WTC11 (cell line): ENCODE measurements around the gene RRAS. TPM values are rescaled to one million over a fixed set of nuclear protein-coding genes. Genes with fewer than 3 reads are reported as not detected.
A peak's percentile ranks its signal among the peaks of the same experiment; 100 is the strongest.

Experiments used
- ATAC-seq: fragments of 200-7000 bp; cut with Tn5 transposase; 2 replicates; pipeline ENCODE4 v1.10.0; 2021; ENCODE audit warnings: mild to moderate bottlenecking, moderate library complexity
- CTCF ChIA-PET: fragments of 300-600 bp; sonication (Branson Sonifier 250); formaldehyde crosslinking; loops from one replicate; lab custom pipeline; 2021; ENCODE audit warnings: antibody characterized with exemption; lab: Charles Lee
- POLR2A ChIA-PET: fragments of 350-600 bp; sonication (Branson Sonifier 250); formaldehyde crosslinking; loops from one replicate; lab custom pipeline; 2021; ENCODE audit warnings: antibody characterized with exemption; lab: Charles Lee
- DNase-seq: peaks from one replicate; pipeline ENCODE4 v3.0.0; 2021; ENCODE audit warnings: low spot score
- H3K27ac Mint-ChIP-seq: 2 replicates; pipeline ENCODE4 v1.8.0; 2021; ENCODE audit warnings: mixed read lengths
- H3K27me3 Mint-ChIP-seq: 2 replicates; pipeline ENCODE4 v1.8.0; 2021; ENCODE audit warnings: low read depth, mild to moderate bottlenecking, moderate library complexity, mixed read lengths
- H3K36me3 Mint-ChIP-seq: 2 replicates; pipeline ENCODE4 v1.8.0; 2021; ENCODE audit warnings: mixed read lengths
- H3K4me1 Mint-ChIP-seq: 2 replicates; pipeline ENCODE4 v1.8.0; 2022; ENCODE audit warnings: mixed read lengths
- H3K4me3 Mint-ChIP-seq: 2 replicates; pipeline ENCODE4 v1.8.0; 2021; ENCODE audit warnings: mild to moderate bottlenecking, moderate library complexity, mixed read lengths
- H3K9me3 Mint-ChIP-seq: 2 replicates; pipeline ENCODE4 v1.8.0; 2021; ENCODE audit warnings: mixed read lengths
- CREB1 ChIP-seq: sonication (generic); formaldehyde crosslinking; IDR thresholded peaks from 2 replicates; pipeline ENCODE4 v1.8.0; 2023; ENCODE audit warnings: mild to moderate bottlenecking, missing genetic modification reagents
- ESRRA ChIP-seq: sonication (generic); formaldehyde crosslinking; IDR thresholded peaks from 2 replicates; pipeline ENCODE4 v1.8.1; 2022; ENCODE audit warnings: mild to moderate bottlenecking, missing genetic modification reagents, borderline replicate concordance
- FOXP1 ChIP-seq: sonication (generic); formaldehyde crosslinking; IDR thresholded peaks from 2 replicates; pipeline ENCODE4 v1.8.0; 2022; ENCODE audit warnings: missing genetic modification reagents, mild to moderate bottlenecking, moderate library complexity, borderline replicate concordance
- JAZF1 ChIP-seq: fragments of 250-450 bp; sonication (Bioruptor Pico); IDR thresholded peaks from 2 replicates; pipeline ENCODE4 v1.9.0; 2021; ENCODE audit warnings: moderate library complexity, mild to moderate bottlenecking, inconsistent platforms
- NFATC4 ChIP-seq: fragments of 250-450 bp; sonication (Bioruptor Pico); IDR thresholded peaks from 2 replicates; pipeline ENCODE4 v1.9.0; 2021; ENCODE audit warnings: mild to moderate bottlenecking
- NFYB ChIP-seq: sonication (generic); formaldehyde crosslinking; conservative IDR thresholded peaks from 2 replicates; pipeline ENCODE4 v1.8.0; 2022; ENCODE audit warnings: low read depth, missing genetic modification reagents
- NR3C1 ChIP-seq: sonication (generic); formaldehyde crosslinking; conservative IDR thresholded peaks from 2 replicates; pipeline ENCODE4 v1.8.1; 2023; ENCODE audit warnings: low read depth, mild to moderate bottlenecking, missing genetic modification reagents
- RORB ChIP-seq: fragments of 250-450 bp; sonication (Bioruptor Pico); IDR thresholded peaks from 2 replicates; pipeline ENCODE4 v1.9.0; 2021; ENCODE audit warnings: mild to moderate bottlenecking
- TP53 ChIP-seq: sonication (generic); formaldehyde crosslinking; IDR thresholded peaks from 2 replicates; pipeline ENCODE4 v1.8.1; 2023; ENCODE audit warnings: mild to moderate bottlenecking, missing genetic modification reagents
- USF1 ChIP-seq: sonication (generic); formaldehyde crosslinking; IDR thresholded peaks from 2 replicates; pipeline ENCODE4 v1.8.0; 2022; ENCODE audit warnings: mild to moderate bottlenecking, missing genetic modification reagents
- ZNF121 ChIP-seq: sonication (generic); formaldehyde crosslinking; IDR thresholded peaks from 2 replicates; pipeline ENCODE4 v1.8.0; 2023; ENCODE audit warnings: missing genetic modification reagents
- ZNF317 ChIP-seq: sonication (generic); formaldehyde crosslinking; IDR thresholded peaks from 2 replicates; pipeline ENCODE4 v1.8.1; 2023; ENCODE audit warnings: low read depth, mild to moderate bottlenecking, moderate library complexity, missing genetic modification reagents, borderline replicate concordance
- ZNF423 ChIP-seq: fragments of 250-450 bp; sonication (Bioruptor Pico); IDR thresholded peaks from 2 replicates; pipeline ENCODE4 v2.1.2; 2022; ENCODE audit warnings: mild to moderate bottlenecking, moderate library complexity
- total RNA-seq: library from RNA; stranded (reverse); gene quantifications from 3 replicates; pipeline ENCODE4 v1.2.3, GENCODE V29; 2021
- TF ChIP-seq, protein P1 (sequence below): fragments of 200-600 bp; IDR thresholded peaks from 2 replicates; pipeline ENCODE4 v1.8.0; 2022; ENCODE audit warnings: antibody characterized with exemption
- TF ChIP-seq, protein P2 (sequence below): fragments of 250-450 bp; sonication (Bioruptor Pico); IDR thresholded peaks from 2 replicates; pipeline ENCODE4 v1.8.0; 2021; ENCODE audit warnings: mild to moderate bottlenecking
- TF ChIP-seq, protein P3 (sequence below): sonication (generic); formaldehyde crosslinking; IDR thresholded peaks from 2 replicates; pipeline ENCODE4 v1.8.0; 2023; ENCODE audit warnings: mild to moderate bottlenecking, missing genetic modification reagents
- TF ChIP-seq, protein P4 (sequence below): sonication (generic); formaldehyde crosslinking; IDR thresholded peaks from 2 replicates; pipeline ENCODE4 v1.8.1; 2023; ENCODE audit warnings: mild to moderate bottlenecking, missing genetic modification reagents, moderate library complexity
- TF ChIP-seq, protein P5 (sequence below): sonication (generic); formaldehyde crosslinking; IDR thresholded peaks from 2 replicates; pipeline ENCODE4 v1.8.1; 2023; ENCODE audit warnings: mild to moderate bottlenecking, missing genetic modification reagents, borderline replicate concordance

RRAS gene
- total RNA-seq, 1 experiment from 2014 or later = 11.4 TPM

DNA sequence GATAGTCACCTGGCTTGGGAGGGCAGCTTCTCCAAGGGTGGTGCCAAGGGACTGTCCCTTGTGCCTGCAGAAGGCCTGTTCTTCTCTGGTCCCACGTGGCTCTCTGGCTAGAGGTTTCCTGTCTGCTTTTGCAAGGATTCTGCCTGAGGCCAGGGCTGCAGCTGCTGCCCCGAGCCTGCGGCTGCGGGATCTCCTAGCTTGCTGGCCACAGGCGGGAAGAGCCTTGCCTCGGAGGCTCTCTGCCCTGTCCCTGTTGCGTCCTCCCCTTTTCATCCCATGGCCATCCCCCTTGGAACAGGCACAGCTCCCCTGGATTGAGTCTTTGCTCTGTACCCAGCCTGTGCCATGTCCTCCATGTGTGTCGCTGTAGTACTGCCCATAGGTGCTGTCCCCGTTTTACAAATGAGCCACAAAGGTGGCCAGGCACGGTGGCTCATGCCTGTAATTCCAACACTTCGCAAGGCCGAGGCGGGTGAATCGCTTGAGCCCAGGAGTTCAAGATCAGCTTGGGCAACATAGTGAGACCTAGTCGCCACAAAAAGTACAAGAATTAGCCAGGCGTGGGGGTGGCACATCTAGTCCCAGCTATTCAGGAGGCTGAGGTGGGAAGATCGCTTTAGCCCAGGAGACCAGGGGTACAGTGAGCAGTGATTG, 16.6 kb upstream of the RRAS start:
- no peak for ATAC-seq
- CTCF ChIA-PET = interaction anchor here (0.8 to 1.9 kb wide), 3 partner anchors 20 to 28 kb away, joined by 3 to 5 read pairs (median 3); no protein-coding TSS in a partner anchor

DNA sequence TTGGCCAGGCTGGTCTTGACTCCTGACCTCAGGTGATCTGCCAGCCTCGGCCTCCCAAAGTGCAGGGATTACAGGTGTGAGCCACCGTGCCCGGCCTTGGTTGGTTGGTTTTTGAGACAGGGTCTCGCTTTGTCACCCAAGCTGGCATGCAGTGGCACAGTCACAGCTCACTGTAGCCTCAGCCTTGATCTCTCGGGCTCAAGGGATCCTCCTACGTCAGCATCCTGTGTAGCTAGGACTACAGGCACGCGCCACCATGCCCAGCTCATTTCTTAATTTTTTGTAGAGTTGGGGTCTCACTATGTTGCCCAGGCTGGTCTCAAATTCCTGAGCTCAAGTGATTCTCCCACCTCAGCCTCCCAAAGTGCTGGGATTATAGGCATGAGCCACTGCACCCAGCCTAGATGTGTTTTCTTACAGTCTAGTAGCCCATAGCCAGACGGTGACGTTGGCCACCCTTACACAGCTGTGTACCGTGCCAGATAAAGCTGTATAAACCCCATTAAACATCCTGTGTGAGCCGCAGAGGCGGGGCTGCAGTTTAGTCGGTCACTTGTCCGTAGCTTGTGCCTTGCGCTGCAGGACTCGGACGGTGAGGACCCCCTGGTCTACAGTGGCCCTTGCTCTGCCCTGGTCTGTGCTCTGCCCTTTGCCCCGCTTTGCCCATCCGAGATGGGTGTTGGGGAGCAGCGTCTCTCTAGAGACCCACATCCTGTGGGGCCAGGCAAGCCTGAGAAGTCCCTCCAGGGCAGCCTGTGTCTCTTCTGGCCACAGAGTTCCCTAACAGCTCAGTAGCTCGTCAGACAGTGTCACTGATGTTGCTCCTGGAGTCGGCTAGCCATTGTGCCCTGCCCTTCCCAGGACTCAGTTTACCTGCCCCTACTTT, 15.9 kb upstream of the RRAS start:
- CTCF ChIA-PET = interaction anchor here (0.8 to 1.9 kb wide), 5 partner anchors 16 to 34 kb away, joined by 3 to 5 read pairs (median 3); partner anchors contain the start of gene RRAS
- DNase-seq = no peak
- Mint-ChIP-seq H3K27me3 (no peaks in the 10 kb centered on the region), H3K9me3 (peaks cover 7% of the 10 kb centered on the region), H3K27ac (peak overlapping the region; percentile 19; the same call in 1 of the 2 replicates), H3K4me3 (no peak overlapping the region), H3K36me3 (peaks cover 58% of the 10 kb centered on the region), H3K4me1 (peaks cover 10% of the 10 kb centered on the region)
- POLR2A ChIA-PET = interaction anchor here (0.8 kb wide), 1 partner anchor 16 kb away, joined by 4 read pairs; the partner anchor contains the start of gene RRAS
- TF ChIP-seq ZNF121 (peak; percentile 63; the same call in 1 of the 2 replicates), JAZF1 (CRISPR knock-in tag) (no peak)
- no peak for ATAC-seq

More for the DNA sequence above, 16.6 kb upstream of the RRAS start:
- Mint-ChIP-seq H3K27me3 (no peaks in the 10 kb centered on the region), H3K36me3 (peaks cover 63% of the 10 kb centered on the region), H3K27ac (peak overlapping the region; percentile 19), H3K4me3 (no peak overlapping the region), H3K4me1 (peaks cover 10% of the 10 kb centered on the region), H3K9me3 (peaks cover 7% of the 10 kb centered on the region)
- POLR2A ChIA-PET = no interaction called here
- DNase-seq = no peak
- TF ChIP-seq, protein P1, sequence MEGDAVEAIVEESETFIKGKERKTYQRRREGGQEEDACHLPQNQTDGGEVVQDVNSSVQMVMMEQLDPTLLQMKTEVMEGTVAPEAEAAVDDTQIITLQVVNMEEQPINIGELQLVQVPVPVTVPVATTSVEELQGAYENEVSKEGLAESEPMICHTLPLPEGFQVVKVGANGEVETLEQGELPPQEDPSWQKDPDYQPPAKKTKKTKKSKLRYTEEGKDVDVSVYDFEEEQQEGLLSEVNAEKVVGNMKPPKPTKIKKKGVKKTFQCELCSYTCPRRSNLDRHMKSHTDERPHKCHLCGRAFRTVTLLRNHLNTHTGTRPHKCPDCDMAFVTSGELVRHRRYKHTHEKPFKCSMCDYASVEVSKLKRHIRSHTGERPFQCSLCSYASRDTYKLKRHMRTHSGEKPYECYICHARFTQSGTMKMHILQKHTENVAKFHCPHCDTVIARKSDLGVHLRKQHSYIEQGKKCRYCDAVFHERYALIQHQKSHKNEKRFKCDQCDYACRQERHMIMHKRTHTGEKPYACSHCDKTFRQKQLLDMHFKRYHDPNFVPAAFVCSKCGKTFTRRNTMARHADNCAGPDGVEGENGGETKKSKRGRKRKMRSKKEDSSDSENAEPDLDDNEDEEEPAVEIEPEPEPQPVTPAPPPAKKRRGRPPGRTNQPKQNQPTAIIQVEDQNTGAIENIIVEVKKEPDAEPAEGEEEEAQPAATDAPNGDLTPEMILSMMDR = no peak
- no peak for TF ChIP-seq NFYB
- TF ChIP-seq, protein P2, sequence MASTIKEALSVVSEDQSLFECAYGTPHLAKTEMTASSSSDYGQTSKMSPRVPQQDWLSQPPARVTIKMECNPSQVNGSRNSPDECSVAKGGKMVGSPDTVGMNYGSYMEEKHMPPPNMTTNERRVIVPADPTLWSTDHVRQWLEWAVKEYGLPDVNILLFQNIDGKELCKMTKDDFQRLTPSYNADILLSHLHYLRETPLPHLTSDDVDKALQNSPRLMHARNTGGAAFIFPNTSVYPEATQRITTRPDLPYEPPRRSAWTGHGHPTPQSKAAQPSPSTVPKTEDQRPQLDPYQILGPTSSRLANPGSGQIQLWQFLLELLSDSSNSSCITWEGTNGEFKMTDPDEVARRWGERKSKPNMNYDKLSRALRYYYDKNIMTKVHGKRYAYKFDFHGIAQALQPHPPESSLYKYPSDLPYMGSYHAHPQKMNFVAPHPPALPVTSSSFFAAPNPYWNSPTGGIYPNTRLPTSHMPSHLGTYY (CRISPR knock-in tag) = no peak
- no peak for TF ChIP-seq NR3C1 (CRISPR knock-in tag)
- no peak for TF ChIP-seq ZNF423 (CRISPR knock-in tag)
- no peak for TF ChIP-seq USF1 (CRISPR knock-in tag)

GRCh38 chr19:49654581-49654980, 14.6 kb upstream of the RRAS start:
- TF ChIP-seq CREB1 (CRISPR knock-in tag) (no peak), NFATC4 (CRISPR knock-in tag) (no peak), ESRRA (CRISPR knock-in tag) (no peak), ZNF317 (CRISPR knock-in tag) (no peak), RORB (CRISPR knock-in tag) (no peak), FOXP1 (CRISPR knock-in tag) (no peak), TP53 (no peak), NFYB (no peak)
- TF ChIP-seq, protein P3, sequence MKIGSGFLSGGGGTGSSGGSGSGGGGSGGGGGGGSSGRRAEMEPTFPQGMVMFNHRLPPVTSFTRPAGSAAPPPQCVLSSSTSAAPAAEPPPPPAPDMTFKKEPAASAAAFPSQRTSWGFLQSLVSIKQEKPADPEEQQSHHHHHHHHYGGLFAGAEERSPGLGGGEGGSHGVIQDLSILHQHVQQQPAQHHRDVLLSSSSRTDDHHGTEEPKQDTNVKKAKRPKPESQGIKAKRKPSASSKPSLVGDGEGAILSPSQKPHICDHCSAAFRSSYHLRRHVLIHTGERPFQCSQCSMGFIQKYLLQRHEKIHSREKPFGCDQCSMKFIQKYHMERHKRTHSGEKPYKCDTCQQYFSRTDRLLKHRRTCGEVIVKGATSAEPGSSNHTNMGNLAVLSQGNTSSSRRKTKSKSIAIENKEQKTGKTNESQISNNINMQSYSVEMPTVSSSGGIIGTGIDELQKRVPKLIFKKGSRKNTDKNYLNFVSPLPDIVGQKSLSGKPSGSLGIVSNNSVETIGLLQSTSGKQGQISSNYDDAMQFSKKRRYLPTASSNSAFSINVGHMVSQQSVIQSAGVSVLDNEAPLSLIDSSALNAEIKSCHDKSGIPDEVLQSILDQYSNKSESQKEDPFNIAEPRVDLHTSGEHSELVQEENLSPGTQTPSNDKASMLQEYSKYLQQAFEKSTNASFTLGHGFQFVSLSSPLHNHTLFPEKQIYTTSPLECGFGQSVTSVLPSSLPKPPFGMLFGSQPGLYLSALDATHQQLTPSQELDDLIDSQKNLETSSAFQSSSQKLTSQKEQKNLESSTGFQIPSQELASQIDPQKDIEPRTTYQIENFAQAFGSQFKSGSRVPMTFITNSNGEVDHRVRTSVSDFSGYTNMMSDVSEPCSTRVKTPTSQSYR = no peak
- TF ChIP-seq, protein P4, sequence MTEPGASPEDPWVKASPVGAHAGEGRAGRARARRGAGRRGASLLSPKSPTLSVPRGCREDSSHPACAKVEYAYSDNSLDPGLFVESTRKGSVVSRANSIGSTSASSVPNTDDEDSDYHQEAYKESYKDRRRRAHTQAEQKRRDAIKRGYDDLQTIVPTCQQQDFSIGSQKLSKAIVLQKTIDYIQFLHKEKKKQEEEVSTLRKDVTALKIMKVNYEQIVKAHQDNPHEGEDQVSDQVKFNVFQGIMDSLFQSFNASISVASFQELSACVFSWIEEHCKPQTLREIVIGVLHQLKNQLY (CRISPR knock-in tag) = no peak
- TF ChIP-seq, protein P5, sequence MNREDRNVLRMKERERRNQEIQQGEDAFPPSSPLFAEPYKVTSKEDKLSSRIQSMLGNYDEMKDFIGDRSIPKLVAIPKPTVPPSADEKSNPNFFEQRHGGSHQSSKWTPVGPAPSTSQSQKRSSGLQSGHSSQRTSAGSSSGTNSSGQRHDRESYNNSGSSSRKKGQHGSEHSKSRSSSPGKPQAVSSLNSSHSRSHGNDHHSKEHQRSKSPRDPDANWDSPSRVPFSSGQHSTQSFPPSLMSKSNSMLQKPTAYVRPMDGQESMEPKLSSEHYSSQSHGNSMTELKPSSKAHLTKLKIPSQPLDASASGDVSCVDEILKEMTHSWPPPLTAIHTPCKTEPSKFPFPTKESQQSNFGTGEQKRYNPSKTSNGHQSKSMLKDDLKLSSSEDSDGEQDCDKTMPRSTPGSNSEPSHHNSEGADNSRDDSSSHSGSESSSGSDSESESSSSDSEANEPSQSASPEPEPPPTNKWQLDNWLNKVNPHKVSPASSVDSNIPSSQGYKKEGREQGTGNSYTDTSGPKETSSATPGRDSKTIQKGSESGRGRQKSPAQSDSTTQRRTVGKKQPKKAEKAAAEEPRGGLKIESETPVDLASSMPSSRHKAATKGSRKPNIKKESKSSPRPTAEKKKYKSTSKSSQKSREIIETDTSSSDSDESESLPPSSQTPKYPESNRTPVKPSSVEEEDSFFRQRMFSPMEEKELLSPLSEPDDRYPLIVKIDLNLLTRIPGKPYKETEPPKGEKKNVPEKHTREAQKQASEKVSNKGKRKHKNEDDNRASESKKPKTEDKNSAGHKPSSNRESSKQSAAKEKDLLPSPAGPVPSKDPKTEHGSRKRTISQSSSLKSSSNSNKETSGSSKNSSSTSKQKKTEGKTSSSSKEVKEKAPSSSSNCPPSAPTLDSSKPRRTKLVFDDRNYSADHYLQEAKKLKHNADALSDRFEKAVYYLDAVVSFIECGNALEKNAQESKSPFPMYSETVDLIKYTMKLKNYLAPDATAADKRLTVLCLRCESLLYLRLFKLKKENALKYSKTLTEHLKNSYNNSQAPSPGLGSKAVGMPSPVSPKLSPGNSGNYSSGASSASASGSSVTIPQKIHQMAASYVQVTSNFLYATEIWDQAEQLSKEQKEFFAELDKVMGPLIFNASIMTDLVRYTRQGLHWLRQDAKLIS (CRISPR knock-in tag) = no peak
- Mint-ChIP-seq H3K9me3 (no peaks in the 10 kb centered on the region), H3K27ac (no peak overlapping the region), H3K4me3 (no peak overlapping the region), H3K4me1 (peaks cover 10% of the 10 kb centered on the region), H3K36me3 (peaks cover 51% of the 10 kb centered on the region), H3K27me3 (no peaks in the 10 kb centered on the region)
- ChIA-PET POLR2A (no interaction called here), CTCF (interaction anchor here (1.2 to 1.9 kb wide), 3 partner anchors 15 to 35 kb away, joined by 3 to 5 read pairs (median 4); partner anchors contain the start of gene RRAS)
- DNase-seq = no peak
- no peak for ATAC-seq
